Activated CD8-positive, alpha-beta memory T cell treated with anti-CD3 and anti-CD28 coated beads, Interleukin-2, amount 10 ng/mL, durations not matched to agents 7 days and 5 days (primary cell): Measurements from ENCODE around the gene ACTL7A. TPM values are rescaled to one million over a fixed set of nuclear protein-coding genes. Genes with fewer than 3 reads are reported as not detected.

ENCODE experiments used
- ATAC-seq: fragments of 150-1000 bp; cut with Tn5 transposase; one replicate; pipeline ENCODE4 v1.10.0; 2021; ENCODE audit warnings: moderate library complexity
- CTCF ChIA-PET: fragments of 350-600 bp; sonication (Branson Sonifier 250); formaldehyde crosslinking; loops from one replicate; lab custom pipeline; 2021; ENCODE audit warnings: antibody characterized with exemption; lab: Charles Lee
- DNase-seq: peaks from one replicate; pipeline ENCODE4 v3.0.0-alpha.2; 2020
- H3K27ac Mint-ChIP-seq: one replicate; pipeline ENCODE4 v1.8.0; 2021; ENCODE audit warnings: mild to moderate bottlenecking, mixed read lengths
- H3K27me3 Mint-ChIP-seq: one replicate; pipeline ENCODE4 v1.8.0; 2021; ENCODE audit warnings: mixed read lengths
- H3K36me3 Mint-ChIP-seq: one replicate; pipeline ENCODE4 v1.8.0; 2021; ENCODE audit warnings: mild to moderate bottlenecking, mixed read lengths
- H3K4me1 Mint-ChIP-seq: one replicate; pipeline ENCODE4 v1.8.0; 2021; ENCODE audit warnings: mixed read lengths
- H3K4me3 Mint-ChIP-seq: one replicate; pipeline ENCODE4 v1.8.0; 2021; ENCODE audit warnings: mild to moderate bottlenecking, moderate library complexity, mixed read lengths
- H3K9me3 Mint-ChIP-seq: one replicate; pipeline ENCODE4 v1.8.0; 2022; ENCODE audit warnings: low read depth, mixed read lengths
- total RNA-seq, 2 experiments: library from RNA; stranded (reverse); gene quantifications; one replicate each; pipeline ENCODE4 v1.2.3, GENCODE V29; 2021

The ACTL7A gene, protein sequence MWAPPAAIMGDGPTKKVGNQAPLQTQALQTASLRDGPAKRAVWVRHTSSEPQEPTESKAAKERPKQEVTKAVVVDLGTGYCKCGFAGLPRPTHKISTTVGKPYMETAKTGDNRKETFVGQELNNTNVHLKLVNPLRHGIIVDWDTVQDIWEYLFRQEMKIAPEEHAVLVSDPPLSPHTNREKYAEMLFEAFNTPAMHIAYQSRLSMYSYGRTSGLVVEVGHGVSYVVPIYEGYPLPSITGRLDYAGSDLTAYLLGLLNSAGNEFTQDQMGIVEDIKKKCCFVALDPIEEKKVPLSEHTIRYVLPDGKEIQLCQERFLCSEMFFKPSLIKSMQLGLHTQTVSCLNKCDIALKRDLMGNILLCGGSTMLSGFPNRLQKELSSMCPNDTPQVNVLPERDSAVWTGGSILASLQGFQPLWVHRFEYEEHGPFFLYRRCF
- total RNA-seq: not detected

DNA sequence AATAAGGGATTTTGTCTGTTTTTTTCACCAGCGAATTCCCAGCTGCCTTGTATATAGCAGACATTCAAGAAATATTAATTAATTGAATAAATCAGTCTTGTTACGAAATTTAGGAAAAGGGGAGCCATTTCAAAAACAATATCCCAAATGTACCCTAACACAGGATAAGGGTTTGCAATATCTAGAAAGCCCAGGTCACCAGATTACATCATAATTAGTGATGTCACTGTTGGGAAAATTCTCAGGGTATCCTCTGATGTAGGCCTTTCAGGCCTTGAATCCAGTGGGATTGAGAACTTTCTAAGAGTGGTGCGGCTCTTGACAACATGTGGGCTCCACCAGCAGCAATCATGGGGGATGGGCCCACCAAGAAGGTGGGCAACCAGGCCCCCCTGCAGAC lies at the start of gene ACTL7A:
Gene ACTL7A (plus strand): TSS at position 270 of the 400 bp plus-strand sequence. CDS start 57 bp downstream, at position 327.
- CTCF ChIA-PET: no interaction called here
- Mint-ChIP-seq H3K27ac (no peak within 1 kb of the TSS), H3K36me3 (no peaks in the 10 kb centered on the region), H3K27me3 (no peaks in the 10 kb centered on the region), H3K4me3 (no peak within 1 kb of the TSS), H3K9me3 (no peaks in the 10 kb centered on the region), H3K4me1 (peaks cover 6% of the 10 kb centered on the region)
- DNase-seq (no peak), ATAC-seq (no peak)

DNA sequence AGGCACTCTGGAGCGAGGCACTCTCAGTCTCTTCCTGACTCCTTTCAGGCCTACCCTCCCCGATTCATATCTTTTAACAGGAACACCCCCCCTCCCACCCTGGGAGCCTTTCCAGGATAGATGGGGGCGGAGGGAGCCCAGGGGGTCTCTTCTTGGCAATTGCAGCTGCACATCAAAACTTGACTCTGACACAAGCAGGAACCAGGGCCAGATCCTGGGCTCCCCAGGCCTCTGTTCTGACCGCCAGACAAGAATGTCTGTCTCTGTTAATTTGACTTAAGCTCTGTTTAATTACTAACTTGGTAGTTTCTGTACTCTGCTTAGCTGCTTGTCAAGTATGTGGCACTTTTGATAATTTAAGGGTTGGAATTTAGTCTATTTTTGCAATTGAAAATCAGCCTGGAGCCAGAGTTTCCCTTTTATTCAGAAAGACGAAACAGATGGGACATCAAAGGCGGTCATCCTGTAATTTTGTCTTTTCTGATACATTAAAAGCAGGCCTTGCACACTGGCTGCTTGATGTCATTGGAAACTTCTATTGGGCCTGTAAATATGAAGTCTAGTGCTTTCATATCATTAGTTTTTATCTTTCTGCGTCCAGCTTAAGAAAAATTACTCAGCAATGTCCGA lies 49.6 kb upstream of the ACTL7A start:
- Mint-ChIP-seq H3K36me3 (no peaks in the 10 kb centered on the region), H3K27ac (no peak overlapping the region), H3K4me1 (no peaks in the 10 kb centered on the region), H3K27me3 (peaks cover 19% of the 10 kb centered on the region), H3K4me3 (no peak overlapping the region), H3K9me3 (no peaks in the 10 kb centered on the region)
- CTCF ChIA-PET: no interaction called here
- DNase-seq (no peak), ATAC-seq (no peak)

DNA sequence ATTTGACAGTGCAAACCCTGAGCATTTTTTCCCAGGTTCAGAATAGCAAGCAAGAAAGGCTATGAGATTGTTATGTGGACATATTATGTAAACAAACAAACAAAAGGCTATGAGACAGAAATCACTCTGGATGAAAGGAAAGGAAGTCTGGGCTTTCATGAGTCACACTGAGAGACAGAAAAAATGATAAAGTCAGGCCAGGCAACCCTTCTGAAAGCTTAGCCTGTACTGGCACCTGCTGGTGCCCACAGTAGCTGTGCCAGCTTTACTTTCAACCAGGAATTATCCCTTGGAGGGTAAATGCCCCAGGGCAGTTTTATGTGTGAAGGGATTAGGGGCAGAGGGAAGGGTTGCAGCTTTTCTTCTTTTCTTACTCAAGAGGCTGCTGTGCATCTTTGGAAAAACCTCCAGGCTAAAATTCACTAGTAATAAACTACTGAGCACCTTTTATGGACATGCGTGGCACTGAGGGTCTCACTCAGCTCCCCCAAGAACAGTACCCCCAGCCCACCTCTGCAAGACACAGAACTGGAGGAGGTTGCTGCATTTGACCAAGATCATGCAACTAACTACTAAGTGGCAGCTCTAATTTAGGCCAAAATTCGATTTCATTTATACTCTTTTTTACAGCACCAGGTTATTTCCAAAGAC lies 48.0 kb upstream of the ACTL7A start:
- no peaks in the 10 kb centered on the region for H3K4me1 Mint-ChIP-seq
- no peak overlapping the region for H3K4me3 Mint-ChIP-seq
- peaks cover 20% of the 10 kb centered on the region for H3K27me3 Mint-ChIP-seq
- no peak overlapping the region for H3K27ac Mint-ChIP-seq
- ATAC-seq: no peak
- CTCF ChIA-PET: no interaction called here
- H3K9me3 Mint-ChIP-seq: no peaks in the 10 kb centered on the region
- H3K36me3 Mint-ChIP-seq: no peaks in the 10 kb centered on the region
- DNase-seq: no peak

DNA sequence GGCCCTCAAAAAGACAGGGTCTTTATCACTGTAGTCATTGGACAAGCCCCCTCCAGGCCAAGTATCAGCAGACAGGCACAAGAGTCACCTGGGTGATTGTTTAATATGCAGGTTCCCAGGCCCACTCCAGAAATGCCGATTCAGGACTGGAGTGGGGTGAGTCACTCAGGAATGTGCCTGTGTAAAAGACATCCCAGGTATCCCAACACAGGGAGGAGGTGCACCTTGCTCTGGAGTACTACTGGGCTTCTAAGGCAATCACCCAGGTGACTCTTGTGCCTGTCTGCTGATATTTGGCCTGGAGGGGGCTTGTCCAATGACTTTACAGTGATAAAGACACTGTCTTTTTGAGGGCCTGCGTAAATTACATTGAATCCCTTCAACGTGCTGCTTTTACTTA lies 46.9 kb upstream of the ACTL7A start:
- Mint-ChIP-seq H3K4me1 (no peaks in the 10 kb centered on the region), H3K27ac (no peak overlapping the region), H3K4me3 (no peak overlapping the region), H3K9me3 (no peaks in the 10 kb centered on the region), H3K36me3 (no peaks in the 10 kb centered on the region), H3K27me3 (peaks cover 20% of the 10 kb centered on the region)
- ATAC-seq (no peak), DNase-seq (no peak)
- CTCF ChIA-PET: no interaction called here

DNA sequence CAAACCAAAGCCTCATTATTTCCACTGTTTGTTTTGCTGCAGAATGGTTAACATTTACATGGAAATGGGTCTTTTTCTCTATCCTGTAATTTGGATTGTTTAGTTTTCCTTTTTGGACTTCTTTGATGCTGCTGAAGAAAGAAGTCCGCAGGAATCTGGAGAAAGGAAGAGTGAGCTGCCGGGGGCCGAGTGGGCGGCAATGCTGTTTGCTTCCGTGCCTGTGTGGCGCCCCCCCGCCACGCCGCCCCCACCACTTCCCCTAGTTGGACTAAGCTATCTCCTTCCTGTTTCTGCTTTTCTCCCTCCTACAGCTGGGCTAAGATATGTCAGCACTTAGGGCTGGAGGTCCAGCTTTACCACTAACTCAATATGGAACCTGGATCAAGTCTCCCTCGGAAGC lies 46.0 kb upstream of the ACTL7A start:
- no peak overlapping the region for H3K27ac Mint-ChIP-seq
- DNase-seq (no peak), ATAC-seq (no peak)
- CTCF ChIA-PET: no interaction called here
- H3K4me3 Mint-ChIP-seq: no peak overlapping the region
- H3K4me1 Mint-ChIP-seq: no peaks in the 10 kb centered on the region
- H3K36me3 Mint-ChIP-seq: no peaks in the 10 kb centered on the region
- no peaks in the 10 kb centered on the region for H3K9me3 Mint-ChIP-seq
- H3K27me3 Mint-ChIP-seq: peaks cover 20% of the 10 kb centered on the region

DNA sequence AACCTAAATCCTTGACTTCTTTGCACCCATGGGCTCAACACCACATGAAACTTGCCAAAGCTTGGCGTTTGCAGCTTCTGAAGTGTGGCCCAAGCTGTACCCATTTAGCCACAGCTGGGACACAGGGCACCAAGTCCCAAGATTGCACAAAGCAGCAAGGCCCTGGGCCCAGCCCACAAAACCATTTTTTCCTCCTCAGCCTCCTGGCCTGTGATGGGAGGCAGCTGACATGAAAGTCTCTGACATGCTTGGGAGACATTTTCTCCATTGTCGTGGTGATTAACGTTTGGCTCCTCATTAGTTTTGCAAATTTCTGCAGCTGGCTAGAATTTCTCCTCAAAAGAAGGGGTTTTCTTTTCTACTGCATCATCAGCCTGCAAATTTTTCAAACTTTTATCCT lies 38.2 kb upstream of the ACTL7A start:
- H3K9me3 Mint-ChIP-seq: no peaks in the 10 kb centered on the region
- H3K4me3 Mint-ChIP-seq: no peak overlapping the region
- H3K27me3 Mint-ChIP-seq: peaks cover 14% of the 10 kb centered on the region
- no peaks in the 10 kb centered on the region for H3K4me1 Mint-ChIP-seq
- CTCF ChIA-PET: no interaction called here
- DNase-seq (no peak), ATAC-seq (no peak)
- H3K27ac Mint-ChIP-seq: no peak overlapping the region
- H3K36me3 Mint-ChIP-seq: no peaks in the 10 kb centered on the region

DNA sequence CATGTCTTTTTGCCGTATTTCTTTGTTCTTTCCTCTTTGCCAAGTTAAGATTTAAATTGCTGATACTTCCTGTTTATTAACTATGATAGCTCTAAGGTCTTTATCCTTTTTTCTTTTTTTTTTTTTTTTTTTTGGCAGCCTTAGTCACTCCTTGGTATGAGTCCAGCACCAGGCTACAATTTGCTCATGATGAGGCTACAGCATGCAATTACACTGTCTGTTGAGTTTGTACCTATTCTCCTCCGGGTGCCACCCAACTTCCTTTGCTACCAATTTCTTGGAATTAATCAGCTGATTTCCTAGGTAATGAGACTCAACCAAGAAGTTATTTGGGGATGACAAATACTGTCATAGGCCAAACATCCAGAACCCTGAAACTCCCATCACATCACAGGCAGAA lies 31.8 kb upstream of the ACTL7A start:
- peaks cover 17% of the 10 kb centered on the region for H3K27me3 Mint-ChIP-seq
- CTCF ChIA-PET: no interaction called here
- H3K9me3 Mint-ChIP-seq: no peaks in the 10 kb centered on the region
- ATAC-seq (no peak), DNase-seq (no peak)
- peaks cover 4% of the 10 kb centered on the region for H3K4me1 Mint-ChIP-seq
- H3K27ac Mint-ChIP-seq: no peak overlapping the region
- H3K4me3 Mint-ChIP-seq: no peak overlapping the region
- H3K36me3 Mint-ChIP-seq: no peaks in the 10 kb centered on the region

DNA sequence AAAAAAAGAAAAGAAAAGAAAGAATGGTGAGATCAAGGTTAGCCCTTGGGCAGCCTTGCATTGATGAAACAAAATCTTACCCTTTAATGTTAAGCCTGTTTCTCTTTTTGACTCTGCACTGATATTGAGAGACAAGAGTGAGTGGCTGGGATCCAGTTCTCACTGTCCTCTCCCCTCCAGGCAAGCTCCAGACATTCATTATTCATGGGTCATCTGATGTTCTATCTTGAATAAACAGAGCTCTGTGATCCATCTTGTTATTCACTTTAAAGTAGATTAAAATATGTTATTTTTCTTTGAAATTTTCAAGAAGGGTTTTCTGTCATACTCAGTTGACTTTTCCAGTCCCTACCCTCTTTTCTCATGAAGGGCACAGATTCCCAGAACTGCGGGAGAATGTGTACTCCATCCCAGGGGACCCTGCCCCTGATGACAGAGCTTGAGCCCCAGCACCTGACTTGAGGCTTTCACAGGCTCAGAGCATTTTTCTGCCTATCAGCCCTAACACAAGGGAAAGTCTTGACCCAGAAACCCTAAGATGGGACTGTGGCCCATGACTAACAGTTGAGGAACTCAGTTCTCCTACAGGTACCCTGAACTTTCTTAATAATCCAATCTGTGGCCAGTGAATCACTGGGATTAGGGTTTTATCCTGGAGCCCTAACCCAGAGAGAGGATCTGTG lies 30.4 kb upstream of the ACTL7A start:
- Mint-ChIP-seq H3K4me1 (peaks cover 4% of the 10 kb centered on the region), H3K27ac (no peak overlapping the region), H3K4me3 (no peak overlapping the region), H3K27me3 (peaks cover 10% of the 10 kb centered on the region), H3K36me3 (no peaks in the 10 kb centered on the region), H3K9me3 (no peaks in the 10 kb centered on the region)
- ATAC-seq: no peak
- CTCF ChIA-PET: no interaction called here
- DNase-seq: no peak

DNA sequence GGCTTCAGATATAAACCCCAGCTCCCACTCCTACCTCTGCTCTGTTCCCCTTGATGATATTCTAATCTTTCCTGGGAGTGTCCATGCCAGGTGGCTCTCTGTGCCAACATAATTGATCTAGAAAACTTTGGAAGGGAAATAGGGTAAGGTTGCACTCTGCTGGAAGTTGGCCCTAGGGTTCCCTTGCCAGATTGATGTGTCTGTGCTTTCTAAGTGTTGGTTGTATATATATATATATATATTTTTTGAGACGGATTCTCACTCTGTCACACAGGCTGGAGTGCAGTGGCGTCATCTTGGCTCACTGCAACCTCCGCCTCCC lies 29.9 kb upstream of the ACTL7A start:
- H3K9me3 Mint-ChIP-seq: no peaks in the 10 kb centered on the region
- no peak overlapping the region for H3K27ac Mint-ChIP-seq
- ATAC-seq (no peak), DNase-seq (no peak)
- no peak overlapping the region for H3K4me3 Mint-ChIP-seq
- CTCF ChIA-PET: no interaction called here
- H3K36me3 Mint-ChIP-seq: no peaks in the 10 kb centered on the region
- peaks cover 4% of the 10 kb centered on the region for H3K4me1 Mint-ChIP-seq
- peaks cover 10% of the 10 kb centered on the region for H3K27me3 Mint-ChIP-seq

DNA sequence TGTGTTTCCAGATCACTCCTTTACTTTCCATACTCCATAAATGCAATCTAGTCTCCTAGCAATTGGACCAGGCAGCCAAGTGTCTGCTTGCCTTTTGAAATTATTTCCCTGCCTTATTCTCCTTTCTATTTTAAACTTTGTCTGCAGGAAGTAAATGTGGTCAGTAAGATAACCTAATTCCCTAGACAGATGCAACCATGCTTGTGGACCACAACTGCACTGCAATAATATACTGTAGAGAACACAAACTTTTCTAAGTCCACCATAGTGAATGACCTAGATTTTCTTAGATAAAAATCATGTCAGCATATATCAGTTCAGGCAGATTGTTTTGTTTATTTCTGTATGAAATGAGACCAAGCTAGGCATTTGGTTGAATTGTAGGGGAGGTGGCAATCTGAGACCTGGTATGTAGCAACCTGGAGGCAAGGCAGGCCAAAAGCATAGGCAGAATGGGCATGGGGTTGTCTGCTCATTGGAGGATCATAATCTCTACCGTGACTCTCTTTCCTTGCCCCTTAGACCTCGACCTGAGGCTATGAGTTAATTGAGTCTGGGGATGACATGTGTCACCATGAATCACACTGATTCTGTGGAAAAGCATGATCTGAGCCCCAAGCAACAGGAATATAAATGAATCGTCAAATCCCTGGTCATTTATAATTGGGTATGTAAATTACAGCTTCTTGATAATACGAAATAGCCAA lies 27.0 kb upstream of the ACTL7A start:
- Mint-ChIP-seq H3K4me1 (peaks cover 4% of the 10 kb centered on the region), H3K27me3 (no peaks in the 10 kb centered on the region), H3K4me3 (no peak overlapping the region), H3K9me3 (no peaks in the 10 kb centered on the region), H3K27ac (no peak overlapping the region), H3K36me3 (no peaks in the 10 kb centered on the region)
- no peak for ATAC-seq
- CTCF ChIA-PET: interaction anchor here (1.2 kb wide), 1 partner anchor 8 kb away, joined by 4 read pairs; no protein-coding TSS in a partner anchor
- DNase-seq: no peak

DNA sequence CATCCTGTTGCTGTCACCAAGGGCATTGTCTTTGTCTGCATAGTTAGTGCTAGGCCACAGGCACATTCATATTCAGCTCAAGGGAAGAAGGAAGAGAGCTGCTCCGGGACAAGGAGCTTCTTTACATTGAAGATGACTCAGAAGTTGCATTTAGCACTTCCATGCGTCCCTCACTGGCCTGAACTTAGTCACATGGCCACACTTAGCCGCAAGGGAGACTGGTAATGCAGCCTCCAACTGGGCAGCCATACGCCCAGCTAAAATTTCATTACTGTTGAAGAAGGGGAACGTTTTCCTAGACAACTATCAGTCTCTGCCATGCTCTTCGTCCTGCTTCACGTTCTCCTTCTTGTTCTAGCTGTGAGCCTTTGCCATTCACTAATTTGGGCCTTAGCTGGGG lies 26.2 kb upstream of the ACTL7A start:
- Mint-ChIP-seq H3K27ac (no peak overlapping the region), H3K36me3 (no peaks in the 10 kb centered on the region), H3K4me3 (no peak overlapping the region), H3K27me3 (no peaks in the 10 kb centered on the region), H3K4me1 (peaks cover 4% of the 10 kb centered on the region), H3K9me3 (no peaks in the 10 kb centered on the region)
- DNase-seq: no peak
- ATAC-seq: no peak
- CTCF ChIA-PET: interaction anchor here (1.2 kb wide), 1 partner anchor 9 kb away, joined by 4 read pairs; no protein-coding TSS in a partner anchor

DNA sequence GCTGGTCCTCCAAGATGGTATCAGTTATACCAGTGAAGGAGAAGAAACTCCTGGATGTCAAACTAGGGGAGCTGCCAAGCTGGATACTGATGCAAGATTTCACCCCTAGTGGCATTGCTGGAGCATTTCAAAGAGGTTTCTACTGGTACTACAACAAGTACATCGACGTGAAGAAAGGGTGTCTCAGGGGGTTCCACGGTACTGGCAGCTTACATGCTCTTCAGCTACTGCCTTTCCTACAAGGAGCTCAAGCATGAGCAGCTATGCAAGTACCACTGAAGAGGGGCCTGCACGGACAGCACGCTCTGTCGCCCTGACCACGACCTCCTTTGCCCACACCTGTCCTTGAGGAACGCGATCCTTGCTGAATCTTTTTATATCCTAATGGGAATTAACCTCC lies 25.7 kb upstream of the ACTL7A start:
- H3K4me1 Mint-ChIP-seq: peaks cover 4% of the 10 kb centered on the region
- CTCF ChIA-PET: interaction anchor here (1.2 kb wide), 1 partner anchor 9 kb away, joined by 4 read pairs; no protein-coding TSS in a partner anchor
- no peaks in the 10 kb centered on the region for H3K27me3 Mint-ChIP-seq
- H3K36me3 Mint-ChIP-seq: no peaks in the 10 kb centered on the region
- H3K4me3 Mint-ChIP-seq: no peak overlapping the region
- DNase-seq (no peak), ATAC-seq (no peak)
- no peaks in the 10 kb centered on the region for H3K9me3 Mint-ChIP-seq
- no peak overlapping the region for H3K27ac Mint-ChIP-seq

DNA sequence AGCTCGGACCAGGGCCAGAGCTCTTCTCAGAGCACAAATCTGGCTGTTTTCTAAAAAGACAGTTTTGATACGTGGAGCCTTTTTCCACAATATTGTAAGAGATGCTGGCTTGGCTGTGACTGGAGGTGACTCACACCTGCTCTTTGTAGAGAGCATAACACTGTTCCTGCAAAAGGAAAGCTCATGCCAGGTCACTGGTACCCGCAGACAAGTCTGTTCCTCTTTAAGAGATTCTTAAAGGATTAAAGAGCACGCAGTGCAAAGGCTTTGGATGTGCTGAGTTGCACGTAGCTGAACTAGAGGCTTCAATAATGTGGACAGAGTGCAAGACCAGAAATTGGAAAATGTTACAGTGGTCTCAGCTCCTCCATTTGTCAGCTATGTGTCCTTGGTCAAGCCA lies 25.3 kb upstream of the ACTL7A start:
- Mint-ChIP-seq H3K9me3 (no peaks in the 10 kb centered on the region), H3K4me3 (no peak overlapping the region), H3K4me1 (peaks cover 4% of the 10 kb centered on the region), H3K27ac (no peak overlapping the region), H3K36me3 (no peaks in the 10 kb centered on the region), H3K27me3 (no peaks in the 10 kb centered on the region)
- CTCF ChIA-PET: no interaction called here
- DNase-seq: no peak
- no peak for ATAC-seq
